GM23338 (cell line): ENCODE measurements around the gene CLIP1. TPM values are rescaled to one million over a fixed set of nuclear protein-coding genes. Genes with fewer than 3 reads are reported as not detected.

Experiments used
- ATAC-seq: fragments of 200-7000 bp; cut with Tn5 transposase; 3 replicates; pipeline ENCODE4 v1.9.1; 2020
- DNase-seq: peaks from one replicate; pipeline ENCODE4 v3.0.0-alpha.2; 2015; ENCODE audit warnings: low spot score
- H2AFZ ChIP-seq: fragments of 200-600 bp; sonication (generic); 2 replicates; pipeline ENCODE4 v1.8.0; 2016; ENCODE audit warnings: antibody characterized with exemption, mild to moderate bottlenecking, moderate library complexity
- H3F3A ChIP-seq: fragments of 200-600 bp; sonication (generic); replicated peaks from 2 replicates; pipeline ENCODE4 v1.8.0; 2017; ENCODE audit warnings: antibody characterized with exemption, mixed run types, low read depth
- H3K27ac ChIP-seq: fragments of 200-600 bp; sonication (generic); 2 replicates; pipeline ENCODE4 v1.6.1; 2016; ENCODE audit warnings: low read depth
- H3K27me3 ChIP-seq: fragments of 200-600 bp; sonication (generic); 2 replicates; pipeline ENCODE4 v1.8.0; 2016; ENCODE audit warnings: mild to moderate bottlenecking, mixed run types, moderate library complexity; ENCODE audit not compliant: insufficient read depth
- H3K36me3 ChIP-seq: fragments of 200-600 bp; sonication (generic); 2 replicates; pipeline ENCODE4 v1.8.0; 2016; ENCODE audit warnings: mild to moderate bottlenecking; ENCODE audit not compliant: insufficient read depth
- H3K4me1 ChIP-seq: fragments of 200-600 bp; sonication (generic); 2 replicates; pipeline ENCODE4 v1.8.0; 2016; ENCODE audit warnings: mild to moderate bottlenecking, moderate library complexity; ENCODE audit not compliant: insufficient read depth
- H3K4me2 ChIP-seq: fragments of 200-600 bp; sonication (generic); 2 replicates; pipeline ENCODE4 v1.7.1; 2017; ENCODE audit warnings: mixed run types
- H3K4me3 ChIP-seq: fragments of 200-600 bp; sonication (generic); 2 replicates; pipeline ENCODE4 v1.6.1; 2016; ENCODE audit warnings: mixed run types
- H3K79me2 ChIP-seq: fragments of 200-600 bp; sonication (generic); replicated peaks from 2 replicates; pipeline ENCODE4 v1.8.0; 2017; ENCODE audit warnings: mild to moderate bottlenecking; ENCODE audit not compliant: insufficient read depth
- H3K9me2 ChIP-seq: fragments of 200-600 bp; sonication (generic); 2 replicates; pipeline ENCODE4 v1.8.0; 2017; ENCODE audit not compliant: insufficient read depth
- H4K20me1 ChIP-seq: fragments of 200-600 bp; sonication (generic); replicated peaks from 2 replicates; pipeline ENCODE4 v1.8.0; 2017; ENCODE audit warnings: mild to moderate bottlenecking; ENCODE audit not compliant: insufficient read depth
- H3K27ac Mint-ChIP-seq: 2 replicates; pipeline ENCODE4 v1.8.0; 2020; ENCODE audit warnings: inconsistent platforms, mild to moderate bottlenecking, moderate library complexity, mixed read lengths
- H3K27me3 Mint-ChIP-seq: 3 replicates; pipeline ENCODE4 v1.8.0; 2022; ENCODE audit warnings: low read depth, mild to moderate bottlenecking, moderate library complexity, mixed read lengths, inconsistent platforms; ENCODE audit not compliant: insufficient read depth, poor library complexity
- H3K36me3 Mint-ChIP-seq: 3 replicates; pipeline ENCODE4 v1.8.0; 2021; ENCODE audit warnings: low read depth, mild to moderate bottlenecking, inconsistent platforms, moderate library complexity, mixed read lengths
- H3K4me1 Mint-ChIP-seq: 3 replicates; pipeline ENCODE4 v1.8.0; 2020; ENCODE audit warnings: mild to moderate bottlenecking, inconsistent platforms, mixed read lengths
- H3K4me3 Mint-ChIP-seq: 3 replicates; pipeline ENCODE4 v1.8.0; 2021; ENCODE audit warnings: moderate library complexity, mild to moderate bottlenecking, inconsistent platforms, mixed read lengths
- H3K9me3 Mint-ChIP-seq: 3 replicates; pipeline ENCODE4 v1.8.0; 2020; ENCODE audit warnings: moderate library complexity, mild to moderate bottlenecking, inconsistent platforms, mixed read lengths
- CREB1 ChIP-seq: fragments of 250-450 bp; sonication (Bioruptor Pico); IDR thresholded peaks from 2 replicates; pipeline ENCODE4 v1.5.0; 2020; ENCODE audit warnings: low read depth, mild to moderate bottlenecking, moderate library complexity
- ETS1 ChIP-seq: IDR thresholded peaks from 2 replicates; pipeline ENCODE4 v1.6.1; 2016; ENCODE audit warnings: antibody characterized with exemption
- EZH2 ChIP-seq: fragments of 200-600 bp; sonication (generic); IDR thresholded peaks from one replicate; pipeline ENCODE4 v1.8.0; 2017; ENCODE audit warnings: antibody characterized with exemption, mild to moderate bottlenecking, low read depth; ENCODE audit not compliant: unreplicated experiment
- EZH2phosphoT487 ChIP-seq: fragments of 200-600 bp; sonication (generic); IDR thresholded peaks from one replicate; pipeline ENCODE4 v1.8.1; 2018; ENCODE audit warnings: antibody characterized with exemption; ENCODE audit not compliant: unreplicated experiment
- JUNB ChIP-seq: IDR thresholded peaks from one replicate; pipeline ENCODE4 v1.6.1; 2016; ENCODE audit warnings: antibody characterized with exemption; ENCODE audit not compliant: unreplicated experiment
- NANOG ChIP-seq: IDR thresholded peaks from 2 replicates; pipeline ENCODE4 v1.6.1; 2016; ENCODE audit warnings: antibody characterized with exemption, borderline replicate concordance
- POLR2AphosphoS5 ChIP-seq: IDR thresholded peaks from 2 replicates; pipeline ENCODE4 v1.6.1; 2016; ENCODE audit warnings: antibody characterized with exemption, low read depth
- STAT1 ChIP-seq: IDR thresholded peaks from one replicate; pipeline ENCODE4 v1.6.1; 2016; ENCODE audit warnings: antibody characterized with exemption; ENCODE audit not compliant: unreplicated experiment
- ZNF114 ChIP-seq: fragments of 250-450 bp; sonication (Bioruptor Pico); IDR thresholded peaks from 2 replicates; pipeline ENCODE4 v1.5.0; 2020; ENCODE audit warnings: mild to moderate bottlenecking, moderate library complexity
- ZNF331 ChIP-seq: fragments of 250-450 bp; sonication (Bioruptor Pico); IDR thresholded peaks from 2 replicates; pipeline ENCODE4 v1.5.0; 2020; ENCODE audit warnings: low read depth, mild to moderate bottlenecking, moderate library complexity
- ZNF462 ChIP-seq: fragments of 250-450 bp; sonication (Bioruptor Pico); IDR thresholded peaks from 2 replicates; pipeline ENCODE4 v1.5.0; 2020; ENCODE audit warnings: mild to moderate bottlenecking, moderate library complexity
- polyA plus RNA-seq: library from polyadenylated mRNA; unstranded; fragments of >200 nt; fragmentation: Nextera tagmentation; extraction: Ambion mirVana; gene quantifications from 2 replicates; pipeline ENCODE4 v1.2.1, GENCODE V29; 2016
- total RNA-seq: library from RNA; depleted of rRNA; stranded (reverse); fragments of >200 nt; shearing (Covaris generic); gene quantifications from 2 replicates; pipeline ENCODE4 v1.2.3, GENCODE V29; 2014
- TF ChIP-seq, protein P1 (sequence below): IDR thresholded peaks from one replicate; pipeline ENCODE4 v1.6.1; 2018; ENCODE audit warnings: antibody characterized with exemption; ENCODE audit not compliant: unreplicated experiment
- TF ChIP-seq, protein P2 (sequence below), 2 experiments: fragments of 200-600 bp in 1 of 2; sonication (generic) in 1 of 2; conservative IDR thresholded peaks; 2 replicates each; pipeline versions ENCODE4 v1.5.1 to v1.6.1; 2016 to 2017; ENCODE audit warnings: antibody characterized with exemption in 2 of 2, low read depth in 2 of 2, mild to moderate bottlenecking in 2 of 2, moderate library complexity in 1 of 2

Gene CLIP1
- total and polyA plus RNA-seq, 2 experiments from 2014 or later: 11.5 to 21.1 TPM

- Histone ChIP-seq H3K4me2 (no peak overlapping the region), H2AFZ (no peak overlapping the region; the same call in 1 of the 2 replicates), H3K9me2 (no peaks in the 10 kb centered on the region), H3F3A (no peaks in the 10 kb centered on the region), H3K36me3 (no peaks in the 10 kb centered on the region), H3K4me1 (no peaks in the 10 kb centered on the region), H4K20me1 (no peaks in the 10 kb centered on the region), H3K4me3 (no peak overlapping the region), H3K27me3 (no peaks in the 10 kb centered on the region), H3K79me2 (no peaks in the 10 kb centered on the region), H3K27ac (no peak overlapping the region)
- H3K36me3 Mint-ChIP-seq: no peaks in the 10 kb centered on the region
- no peak overlapping the region for H3K4me3 Mint-ChIP-seq
- no peaks in the 10 kb centered on the region for H3K4me1 Mint-ChIP-seq
- no peaks in the 10 kb centered on the region for H3K9me3 Mint-ChIP-seq
- DNase-seq (no peak), ATAC-seq (no peak)
- H3K27ac Mint-ChIP-seq: no peak overlapping the region
- no peak for TF ChIP-seq ZNF114
- TF ChIP-seq, protein P1, sequence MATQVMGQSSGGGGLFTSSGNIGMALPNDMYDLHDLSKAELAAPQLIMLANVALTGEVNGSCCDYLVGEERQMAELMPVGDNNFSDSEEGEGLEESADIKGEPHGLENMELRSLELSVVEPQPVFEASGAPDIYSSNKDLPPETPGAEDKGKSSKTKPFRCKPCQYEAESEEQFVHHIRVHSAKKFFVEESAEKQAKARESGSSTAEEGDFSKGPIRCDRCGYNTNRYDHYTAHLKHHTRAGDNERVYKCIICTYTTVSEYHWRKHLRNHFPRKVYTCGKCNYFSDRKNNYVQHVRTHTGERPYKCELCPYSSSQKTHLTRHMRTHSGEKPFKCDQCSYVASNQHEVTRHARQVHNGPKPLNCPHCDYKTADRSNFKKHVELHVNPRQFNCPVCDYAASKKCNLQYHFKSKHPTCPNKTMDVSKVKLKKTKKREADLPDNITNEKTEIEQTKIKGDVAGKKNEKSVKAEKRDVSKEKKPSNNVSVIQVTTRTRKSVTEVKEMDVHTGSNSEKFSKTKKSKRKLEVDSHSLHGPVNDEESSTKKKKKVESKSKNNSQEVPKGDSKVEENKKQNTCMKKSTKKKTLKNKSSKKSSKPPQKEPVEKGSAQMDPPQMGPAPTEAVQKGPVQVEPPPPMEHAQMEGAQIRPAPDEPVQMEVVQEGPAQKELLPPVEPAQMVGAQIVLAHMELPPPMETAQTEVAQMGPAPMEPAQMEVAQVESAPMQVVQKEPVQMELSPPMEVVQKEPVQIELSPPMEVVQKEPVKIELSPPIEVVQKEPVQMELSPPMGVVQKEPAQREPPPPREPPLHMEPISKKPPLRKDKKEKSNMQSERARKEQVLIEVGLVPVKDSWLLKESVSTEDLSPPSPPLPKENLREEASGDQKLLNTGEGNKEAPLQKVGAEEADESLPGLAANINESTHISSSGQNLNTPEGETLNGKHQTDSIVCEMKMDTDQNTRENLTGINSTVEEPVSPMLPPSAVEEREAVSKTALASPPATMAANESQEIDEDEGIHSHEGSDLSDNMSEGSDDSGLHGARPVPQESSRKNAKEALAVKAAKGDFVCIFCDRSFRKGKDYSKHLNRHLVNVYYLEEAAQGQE: no peak
- no peak for TF ChIP-seq JUNB
- no peak for TF ChIP-seq STAT1
- no peak for TF ChIP-seq EZH2
- no peak for TF ChIP-seq ZNF462 (CRISPR knock-in tag)
- TF ChIP-seq ETS1: no peak
- TF ChIP-seq, protein P2, sequence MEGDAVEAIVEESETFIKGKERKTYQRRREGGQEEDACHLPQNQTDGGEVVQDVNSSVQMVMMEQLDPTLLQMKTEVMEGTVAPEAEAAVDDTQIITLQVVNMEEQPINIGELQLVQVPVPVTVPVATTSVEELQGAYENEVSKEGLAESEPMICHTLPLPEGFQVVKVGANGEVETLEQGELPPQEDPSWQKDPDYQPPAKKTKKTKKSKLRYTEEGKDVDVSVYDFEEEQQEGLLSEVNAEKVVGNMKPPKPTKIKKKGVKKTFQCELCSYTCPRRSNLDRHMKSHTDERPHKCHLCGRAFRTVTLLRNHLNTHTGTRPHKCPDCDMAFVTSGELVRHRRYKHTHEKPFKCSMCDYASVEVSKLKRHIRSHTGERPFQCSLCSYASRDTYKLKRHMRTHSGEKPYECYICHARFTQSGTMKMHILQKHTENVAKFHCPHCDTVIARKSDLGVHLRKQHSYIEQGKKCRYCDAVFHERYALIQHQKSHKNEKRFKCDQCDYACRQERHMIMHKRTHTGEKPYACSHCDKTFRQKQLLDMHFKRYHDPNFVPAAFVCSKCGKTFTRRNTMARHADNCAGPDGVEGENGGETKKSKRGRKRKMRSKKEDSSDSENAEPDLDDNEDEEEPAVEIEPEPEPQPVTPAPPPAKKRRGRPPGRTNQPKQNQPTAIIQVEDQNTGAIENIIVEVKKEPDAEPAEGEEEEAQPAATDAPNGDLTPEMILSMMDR (conservative IDR thresholded peaks at IDR 0.05; ENCODE audit: low read depth in 2 of 2): no peak
- TF ChIP-seq POLR2AphosphoS5: no peak
- TF ChIP-seq NANOG: no peak
- no peak for TF ChIP-seq CREB1 (CRISPR knock-in tag)
- no peak for TF ChIP-seq ZNF331 (CRISPR knock-in tag)
- no peak for TF ChIP-seq EZH2phosphoT487
- peaks cover 2% of the 10 kb centered on the region for H3K27me3 Mint-ChIP-seq
Measured at GRCh38 chr12:122449317-122449716, 26.8 kb upstream of the CLIP1 start.
